Brain microvascular endothelial cell (primary cell): Measurements from ENCODE around the gene EXOC4.

Source experiments
- DNase-seq: peaks from one replicate; pipeline ENCODE4 v3.0.0-alpha.2; 2020
- H3K27ac ChIP-seq: fragments of 250-450 bp; sonication (Bioruptor Pico); 2 replicates; pipeline ENCODE4 v1.5.1; 2020; ENCODE audit warnings: mild to moderate bottlenecking, moderate library complexity
- H3K27me3 ChIP-seq: fragments of 250-450 bp; sonication (Bioruptor Pico); replicated peaks from 2 replicates; pipeline ENCODE4 v1.5.1; 2020; ENCODE audit warnings: mild to moderate bottlenecking
- H3K36me3 ChIP-seq: fragments of 250-450 bp; sonication (Bioruptor Pico); replicated peaks from 2 replicates; pipeline ENCODE4 v1.5.1; 2020; ENCODE audit warnings: mild to moderate bottlenecking
- H3K4me3 ChIP-seq: 2 replicates; pipeline ENCODE4 v1.5.1; 2011; ENCODE audit warnings: low read depth, mild to moderate bottlenecking, control low read depth, low read length, moderate library complexity
- CTCF ChIP-seq: IDR thresholded peaks from 2 replicates; pipeline ENCODE4 v1.5.1; 2011; ENCODE audit warnings: low read depth, mild to moderate bottlenecking, moderate library complexity, low read length, control low read depth, inconsistent platforms; ENCODE audit errors: missing control alignments
- in situ Hi-C: cut with HindIII; loops from 2 replicates; pipeline ENCODE4 v1.10.0; 2017; ENCODE audit warnings: low sequenced_read_pairs, low pct_ligation_motif_present

EXOC4 gene

DNA sequence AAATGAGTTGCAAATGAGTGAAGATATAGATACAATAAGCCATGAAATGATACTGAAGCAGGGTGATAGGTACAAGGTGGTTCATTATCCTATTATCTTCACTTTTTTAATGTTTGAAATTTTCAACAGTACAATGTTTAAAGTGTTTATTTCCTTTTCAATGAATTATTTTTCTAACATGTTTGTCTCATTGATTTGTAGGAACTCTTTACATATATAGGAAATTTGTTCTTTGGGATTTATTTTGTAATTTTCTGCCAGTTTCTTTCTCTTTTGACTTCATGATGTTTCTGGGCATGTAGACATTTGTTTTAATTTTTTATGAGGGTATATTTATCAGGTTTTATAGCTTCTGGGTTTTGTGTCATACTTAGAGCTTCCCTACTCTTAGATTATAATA lies 108.9 kb downstream of the EXOC4 start:
- in situ Hi-C loops: no loop called here
- no peak for DNase-seq
- no peaks in the 10 kb centered on the region for H3K27me3 ChIP-seq
- no peak overlapping the region for H3K4me3 ChIP-seq
- no peak overlapping the region for H3K27ac ChIP-seq
- H3K36me3 ChIP-seq: no peaks in the 10 kb centered on the region
- no peak for TF ChIP-seq CTCF

DNA sequence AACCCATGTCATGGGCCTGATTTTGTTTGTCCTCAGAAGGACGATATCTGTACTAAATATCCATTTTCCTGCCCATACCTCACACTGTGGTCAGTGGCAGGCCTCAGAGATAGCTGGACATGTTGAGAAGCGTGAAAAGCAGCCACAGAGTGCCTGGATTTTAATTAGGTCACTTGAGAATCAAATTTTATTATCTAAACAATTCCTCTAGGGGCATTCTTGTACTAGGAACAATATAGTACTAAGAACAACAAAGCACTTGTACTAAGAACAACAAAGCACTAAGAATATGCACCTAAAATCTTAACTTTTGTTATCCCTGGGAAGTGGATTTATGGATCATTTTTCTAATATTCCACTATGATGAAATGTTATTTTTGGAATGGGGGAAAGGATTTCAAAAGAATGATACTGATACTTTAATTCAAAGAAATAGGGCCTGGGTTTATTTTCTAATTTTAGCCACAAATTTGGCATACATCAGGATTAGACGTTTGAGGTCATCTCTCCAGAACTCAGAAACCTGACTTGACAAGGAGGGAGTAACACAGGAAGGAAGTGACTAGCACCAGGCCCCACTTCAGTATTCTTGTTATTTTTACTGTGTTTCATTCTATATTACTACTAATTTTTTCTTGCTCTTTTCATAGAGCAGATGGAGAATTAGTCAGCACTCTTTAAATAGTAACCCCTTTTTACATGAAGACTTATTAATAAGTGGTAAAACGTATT lies 112.2 kb downstream of the EXOC4 start:
- no peak overlapping the region for H3K4me3 ChIP-seq
- H3K27me3 ChIP-seq: no peaks in the 10 kb centered on the region
- H3K27ac ChIP-seq: peak overlapping the region; percentile 83
- in situ Hi-C loops: no loop called here
- no peaks in the 10 kb centered on the region for H3K36me3 ChIP-seq
- peak; percentile 60 for DNase-seq
- TF ChIP-seq CTCF: no peak

- H3K4me3 ChIP-seq: no peak overlapping the region
- in situ Hi-C loops: no loop called here
- H3K27me3 ChIP-seq: no peaks in the 10 kb centered on the region
- TF ChIP-seq CTCF: no peak
- peak; percentile 67 for DNase-seq
- peak overlapping the region; percentile 83 for H3K27ac ChIP-seq
- H3K36me3 ChIP-seq: no peaks in the 10 kb centered on the region
Measured at GRCh38 chr7:133365917-133366316, 113.0 kb downstream of the EXOC4 start.

GRCh38 chr7:133367561-133367960 lies 114.7 kb downstream of the EXOC4 start:
- in situ Hi-C loops: no loop called here
- no peaks in the 10 kb centered on the region for H3K36me3 ChIP-seq
- no peak overlapping the region for H3K27ac ChIP-seq
- DNase-seq: no peak
- no peaks in the 10 kb centered on the region for H3K27me3 ChIP-seq
- no peak for TF ChIP-seq CTCF
- no peak overlapping the region for H3K4me3 ChIP-seq

DNA sequence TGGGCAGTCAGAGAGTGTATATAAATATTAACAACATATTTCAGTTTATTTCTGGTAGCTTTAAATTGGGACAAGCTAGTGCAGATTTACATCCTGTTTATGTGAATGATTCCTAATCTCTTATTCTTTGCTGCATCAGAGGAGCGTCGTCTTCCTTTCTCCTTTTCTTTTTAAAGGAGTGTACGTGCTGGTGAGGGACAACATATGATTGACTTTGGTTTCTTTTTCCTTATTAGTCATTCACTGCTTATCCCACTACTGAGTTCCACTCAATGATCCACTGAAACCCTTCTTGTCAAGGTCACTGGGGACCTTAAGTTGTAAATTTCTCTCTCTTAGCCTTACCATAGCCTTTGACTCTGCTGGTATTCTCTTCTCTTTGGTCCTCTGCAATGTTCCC lies 116.3 kb downstream of the EXOC4 start:
- Histone ChIP-seq H3K36me3 (no peaks in the 10 kb centered on the region), H3K27ac (no peak overlapping the region), H3K27me3 (no peaks in the 10 kb centered on the region), H3K4me3 (no peak overlapping the region)
- peak; percentile 1 for DNase-seq
- in situ Hi-C loops: no loop called here
- TF ChIP-seq CTCF: no peak

DNA sequence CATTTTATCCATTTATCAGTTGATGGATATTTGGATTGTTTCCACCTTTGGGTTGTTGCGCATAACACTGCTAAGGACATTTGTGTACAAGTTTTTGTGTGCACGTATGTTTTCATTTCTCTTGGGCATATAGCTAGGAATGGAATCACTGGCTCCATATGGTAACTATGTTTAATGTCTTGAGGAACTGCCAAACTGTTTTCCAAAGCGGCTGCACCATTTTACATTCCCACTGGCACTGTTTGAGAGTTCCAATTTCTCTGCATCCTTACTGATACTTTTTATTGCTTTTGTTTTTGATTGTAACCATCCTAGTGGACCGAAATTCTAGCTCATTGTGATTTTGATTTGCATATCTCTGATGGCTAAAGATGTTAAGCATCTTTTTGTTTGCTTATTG lies 118.7 kb downstream of the EXOC4 start:
- Histone ChIP-seq H3K27ac (no peak overlapping the region), H3K27me3 (no peaks in the 10 kb centered on the region), H3K36me3 (no peaks in the 10 kb centered on the region), H3K4me3 (no peak overlapping the region)
- no peak for DNase-seq
- TF ChIP-seq CTCF: no peak
- in situ Hi-C loops: no loop called here
